Measurements from ENCODE around the gene ACLY. TPM values are rescaled to one million over a fixed set of nuclear protein-coding genes. Genes with fewer than 3 reads are reported as not detected.

The ACLY gene
- total RNA-seq, 1 donor from 2014 or later = 326 TPM

- H3K4me3 ChIP-seq (ENCODE audit: insufficient read depth, low read depth, low read length) = peak overlapping the region; percentile 53
- H3K79me2 ChIP-seq (ENCODE audit: insufficient read depth, low read length) = peaks cover 45% of the 10 kb centered on the region
- Mint-ChIP-seq H3K4me1 (ENCODE audit: low read depth, unreplicated experiment) (peaks cover 26% of the 10 kb centered on the region), H3K27me3 (ENCODE audit: low read depth, unreplicated experiment) (no peaks in the 10 kb centered on the region), H3K4me3 (ENCODE audit: unreplicated experiment) (peak overlapping the region; percentile 77), H3K27ac (ENCODE audit: unreplicated experiment) (peak overlapping the region; percentile 62), H3K9me3 (ENCODE audit: unreplicated experiment) (no peaks in the 10 kb centered on the region), H3K36me3 (ENCODE audit: low read depth, unreplicated experiment) (peaks cover 4% of the 10 kb centered on the region)
- FAIRE-seq (no peak), DNase-seq (ENCODE audit: low read depth) (no peak)
- peaks cover 43% of the 10 kb centered on the region for H4K20me1 ChIP-seq (ENCODE audit: insufficient read depth, low read length)
- TF ChIP-seq CTCF (IDR thresholded peaks at IDR 0.05; ENCODE audit: insufficient read depth, low read depth, low read length) (no peak), EZH2 (IDR thresholded peaks at IDR 0.05; ENCODE audit: insufficient read depth, low read length) (no peak)
- peaks cover 38% of the 10 kb centered on the region for H3K4me1 ChIP-seq (ENCODE audit: insufficient read depth, low read length)
- no peaks in the 10 kb centered on the region for H3K36me3 ChIP-seq (ENCODE audit: insufficient read depth, low read length)
- peak overlapping the region; percentile 98 for H2AFZ ChIP-seq (ENCODE audit: low read depth, low read length)
- peak overlapping the region; percentile 67 for H3K9ac ChIP-seq (ENCODE audit: low read length)
- H3K9me3 ChIP-seq (ENCODE audit: insufficient read depth, low read depth, low read length) = no peaks in the 10 kb centered on the region
- no peaks in the 10 kb centered on the region for H3K27me3 ChIP-seq (ENCODE audit: insufficient read depth, low read length)
- H3K27ac ChIP-seq (ENCODE audit: low read depth, low read length) = peak overlapping the region; percentile 35
- peak overlapping the region; percentile 98 for H3K4me2 ChIP-seq (ENCODE audit: low read length)
These were observed 540 bp upstream of the ACLY start for GRCh38 chr17:41919165-41919817.

- FAIRE-seq (no peak), DNase-seq (ENCODE audit: low read depth) (no peak)
- no peaks in the 10 kb centered on the region for H3K9me3 Mint-ChIP-seq (ENCODE audit: unreplicated experiment)
- no peaks in the 10 kb centered on the region for H3K27me3 Mint-ChIP-seq (ENCODE audit: low read depth, unreplicated experiment)
- peaks cover 37% of the 10 kb centered on the region for H3K4me1 Mint-ChIP-seq (ENCODE audit: low read depth, unreplicated experiment)
- peak overlapping the region; percentile 98 for H3K4me2 ChIP-seq (ENCODE audit: low read length)
- H3K27me3 ChIP-seq (ENCODE audit: insufficient read depth, low read length) = no peaks in the 10 kb centered on the region
- peaks cover 47% of the 10 kb centered on the region for H3K4me1 ChIP-seq (ENCODE audit: insufficient read depth, low read length)
- peaks cover 58% of the 10 kb centered on the region for H4K20me1 ChIP-seq (ENCODE audit: insufficient read depth, low read length)
- TF ChIP-seq EZH2 (IDR thresholded peaks at IDR 0.05; ENCODE audit: insufficient read depth, low read length) = no peak
- no peak for TF ChIP-seq CTCF (IDR thresholded peaks at IDR 0.05; ENCODE audit: insufficient read depth, low read depth, low read length)
- H3K36me3 ChIP-seq (ENCODE audit: insufficient read depth, low read length) = peaks cover 6% of the 10 kb centered on the region
- H3K36me3 Mint-ChIP-seq (ENCODE audit: low read depth, unreplicated experiment) = peaks cover 10% of the 10 kb centered on the region
- H3K4me3 Mint-ChIP-seq (ENCODE audit: unreplicated experiment) = peak overlapping the region; percentile 90
- peak overlapping the region; percentile 55 for H2AFZ ChIP-seq (ENCODE audit: low read depth, low read length)
- peak overlapping the region; percentile 95 for H3K9ac ChIP-seq (ENCODE audit: low read length)
- no peaks in the 10 kb centered on the region for H3K9me3 ChIP-seq (ENCODE audit: insufficient read depth, low read depth, low read length)
- peak overlapping the region; percentile 70 for H3K27ac Mint-ChIP-seq (ENCODE audit: unreplicated experiment)
- H3K4me3 ChIP-seq (ENCODE audit: insufficient read depth, low read depth, low read length) = peak overlapping the region; percentile 90
- H3K27ac ChIP-seq (ENCODE audit: low read depth, low read length) = peak overlapping the region; percentile 85
- H3K79me2 ChIP-seq (ENCODE audit: insufficient read depth, low read length) = peaks cover 60% of the 10 kb centered on the region
These were observed 955 bp downstream of the ACLY start for GRCh38 chr17:41917679-41918313.

GRCh38 chr17:41917192-41917591 is 1.6 kb downstream of the ACLY start:
- Mint-ChIP-seq H3K4me1 (ENCODE audit: low read depth, unreplicated experiment) (peaks cover 42% of the 10 kb centered on the region), H3K27ac (ENCODE audit: unreplicated experiment) (peak overlapping the region; percentile 70), H3K27me3 (ENCODE audit: low read depth, unreplicated experiment) (no peaks in the 10 kb centered on the region), H3K4me3 (ENCODE audit: unreplicated experiment) (peak overlapping the region; percentile 90), H3K9me3 (ENCODE audit: unreplicated experiment) (no peaks in the 10 kb centered on the region), H3K36me3 (ENCODE audit: low read depth, unreplicated experiment) (peaks cover 15% of the 10 kb centered on the region)
- H3K9ac ChIP-seq (ENCODE audit: low read length) = peak overlapping the region; percentile 95
- H3K27me3 ChIP-seq (ENCODE audit: insufficient read depth, low read length) = no peaks in the 10 kb centered on the region
- peaks cover 47% of the 10 kb centered on the region for H3K4me1 ChIP-seq (ENCODE audit: insufficient read depth, low read length)
- no peak for TF ChIP-seq EZH2 (IDR thresholded peaks at IDR 0.05; ENCODE audit: insufficient read depth, low read length)
- TF ChIP-seq CTCF (IDR thresholded peaks at IDR 0.05; ENCODE audit: insufficient read depth, low read depth, low read length) = no peak
- peak overlapping the region; percentile 98 for H3K4me2 ChIP-seq (ENCODE audit: low read length)
- H3K79me2 ChIP-seq (ENCODE audit: insufficient read depth, low read length) = peaks cover 66% of the 10 kb centered on the region
- FAIRE-seq (no peak), DNase-seq (ENCODE audit: low read depth) (peak; percentile 72)
- H3K9me3 ChIP-seq (ENCODE audit: insufficient read depth, low read depth, low read length) = no peaks in the 10 kb centered on the region
- H4K20me1 ChIP-seq (ENCODE audit: insufficient read depth, low read length) = peaks cover 64% of the 10 kb centered on the region
- peak overlapping the region; percentile 90 for H3K4me3 ChIP-seq (ENCODE audit: insufficient read depth, low read depth, low read length)
- no peak overlapping the region for H3K27ac ChIP-seq (ENCODE audit: low read depth, low read length)
- peaks cover 12% of the 10 kb centered on the region for H3K36me3 ChIP-seq (ENCODE audit: insufficient read depth, low read length)
- no peak overlapping the region for H2AFZ ChIP-seq (ENCODE audit: low read depth, low read length)

All from astrocyte (in vitro differentiated cells and primary cell).